ENCODE data around the gene ATP6V1C2.

DNA sequence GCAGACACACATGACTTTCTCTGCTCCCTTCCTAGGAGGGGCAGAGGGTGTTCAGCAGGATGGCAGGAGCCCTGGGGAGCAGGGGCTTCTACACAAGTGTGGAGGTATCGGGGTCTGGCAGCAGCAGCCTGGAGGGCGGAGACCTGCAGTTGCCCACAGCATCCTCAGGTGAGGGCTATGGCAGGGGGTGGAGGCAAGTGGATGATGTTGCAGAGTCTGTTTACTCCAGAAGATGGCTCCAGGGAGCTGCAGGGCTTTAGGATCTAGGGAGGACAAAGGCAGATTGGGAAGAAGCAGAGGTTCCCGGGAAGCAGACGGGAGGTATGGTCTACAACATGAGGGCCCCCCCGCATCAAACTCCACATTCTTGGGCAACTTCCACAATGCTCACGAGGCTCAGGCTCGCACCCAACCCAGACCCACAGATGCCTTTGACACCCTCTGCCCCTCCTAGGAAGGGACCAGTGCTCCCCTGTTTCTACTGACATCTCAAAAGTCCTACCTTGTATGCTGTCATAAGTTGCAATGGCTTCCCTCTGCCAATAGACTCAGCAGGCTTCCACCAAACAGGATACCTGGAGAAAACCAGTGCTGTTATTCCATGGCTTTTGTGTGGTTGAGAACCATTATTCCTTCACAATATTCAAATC lies 12.0 kb upstream of the ATP6V1C2 start:
- TF ChIP-seq EZH2 (IDR thresholded peaks at IDR 0.05) (no peak), TCF7L2 (IDR thresholded peaks at IDR 0.05; ENCODE audit: borderline replicate concordance, extremely low read depth, insufficient read depth, insufficient read length) (no peak), EGR1 (IDR thresholded peaks at IDR 0.05; ENCODE audit: low read depth) (no peak), YY1 (IDR thresholded peaks at IDR 0.05; ENCODE audit: extremely low read depth, insufficient replicate concordance, low read depth, low read length) (peak; percentile 41), POLR2A (IDR thresholded peaks at IDR 0.05; ENCODE audit: borderline replicate concordance, extremely low read depth, insufficient read depth, insufficient read length) (no peak), JUND (IDR thresholded peaks at IDR 0.05) (no peak), SRF (IDR thresholded peaks at IDR 0.05; ENCODE audit: low read depth) (no peak), POLR2AphosphoS5 (IDR thresholded peaks at IDR 0.05; ENCODE audit: low read depth, low read length) (no peak), EZH2phosphoT487 (IDR thresholded peaks at IDR 0.05; ENCODE audit: borderline replicate concordance) (no peak)
- TF ChIP-seq, protein P1, sequence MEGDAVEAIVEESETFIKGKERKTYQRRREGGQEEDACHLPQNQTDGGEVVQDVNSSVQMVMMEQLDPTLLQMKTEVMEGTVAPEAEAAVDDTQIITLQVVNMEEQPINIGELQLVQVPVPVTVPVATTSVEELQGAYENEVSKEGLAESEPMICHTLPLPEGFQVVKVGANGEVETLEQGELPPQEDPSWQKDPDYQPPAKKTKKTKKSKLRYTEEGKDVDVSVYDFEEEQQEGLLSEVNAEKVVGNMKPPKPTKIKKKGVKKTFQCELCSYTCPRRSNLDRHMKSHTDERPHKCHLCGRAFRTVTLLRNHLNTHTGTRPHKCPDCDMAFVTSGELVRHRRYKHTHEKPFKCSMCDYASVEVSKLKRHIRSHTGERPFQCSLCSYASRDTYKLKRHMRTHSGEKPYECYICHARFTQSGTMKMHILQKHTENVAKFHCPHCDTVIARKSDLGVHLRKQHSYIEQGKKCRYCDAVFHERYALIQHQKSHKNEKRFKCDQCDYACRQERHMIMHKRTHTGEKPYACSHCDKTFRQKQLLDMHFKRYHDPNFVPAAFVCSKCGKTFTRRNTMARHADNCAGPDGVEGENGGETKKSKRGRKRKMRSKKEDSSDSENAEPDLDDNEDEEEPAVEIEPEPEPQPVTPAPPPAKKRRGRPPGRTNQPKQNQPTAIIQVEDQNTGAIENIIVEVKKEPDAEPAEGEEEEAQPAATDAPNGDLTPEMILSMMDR (IDR thresholded peaks at IDR 0.05 in 2 of 3, conservative IDR thresholded peaks at IDR 0.05 in 1 of 3; ENCODE audit: borderline replicate concordance in 1 of 3, insufficient read depth in 1 of 3, low read depth in 2 of 3, low read length in 2 of 3) = peak; percentile 71 to 76 (median 74)
- TF ChIP-seq, protein P2, sequence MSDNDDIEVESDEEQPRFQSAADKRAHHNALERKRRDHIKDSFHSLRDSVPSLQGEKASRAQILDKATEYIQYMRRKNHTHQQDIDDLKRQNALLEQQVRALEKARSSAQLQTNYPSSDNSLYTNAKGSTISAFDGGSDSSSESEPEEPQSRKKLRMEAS (IDR thresholded peaks at IDR 0.05) = no peak

Measured in HCT116 (cell line).